PC-3 (cell line): ENCODE data around the gene ZNF385B. TPM values are rescaled to one million over a fixed set of nuclear protein-coding genes. Genes with fewer than 3 reads are reported as not detected.

ENCODE experiments used
- ATAC-seq: fragments of 200-7000 bp; cut with Tn5 transposase; 2 replicates; pipeline ENCODE4 v1.9.1; 2020; ENCODE audit warnings: mild to moderate bottlenecking, moderate library complexity
- BruUV-seq: library from RNA; stranded (reverse); fragments of 400-500 nt; replicated peaks from 2 replicates; lab custom pipeline; 2021; lab: Mats Ljungman, UMichigan
- CTCF ChIA-PET: fragments of 300-600 bp; sonication (Branson Sonifier 250); formaldehyde crosslinking; loops from one replicate; lab custom pipeline; 2022; ENCODE audit warnings: antibody characterized with exemption; lab: Charles Lee
- POLR2A ChIA-PET: fragments of 300-600 bp; sonication (Branson Sonifier 250); formaldehyde crosslinking; loops from one replicate; lab custom pipeline; 2022; ENCODE audit warnings: antibody characterized with exemption; ENCODE audit not compliant: unreplicated experiment; lab: Charles Lee
- DNase-seq: peaks from one replicate; pipeline ENCODE4 v3.0.0-alpha.2; 2015
- H2AFZ ChIP-seq: fragments of 300-600 bp; sonication (generic); 2 replicates; pipeline ENCODE4 v1.6.0; 2016; ENCODE audit warnings: antibody characterized with exemption, low read length
- H3F3A ChIP-seq: fragments of 300-600 bp; sonication (generic); one replicate; pipeline ENCODE4 v1.6.0; 2017; ENCODE audit warnings: antibody characterized with exemption, low read length, control low read depth, mild to moderate bottlenecking; ENCODE audit not compliant: unreplicated experiment
- H3K27ac ChIP-seq: fragments of 300-600 bp; sonication (generic); 2 replicates; pipeline ENCODE4 v1.5.1; 2016; ENCODE audit warnings: mild to moderate bottlenecking, low read length
- H3K27me3 ChIP-seq: fragments of 300-600 bp; sonication (generic); 2 replicates; pipeline ENCODE4 v1.6.1; 2016; ENCODE audit warnings: low read length, mixed read lengths
- H3K36me3 ChIP-seq: fragments of 300-600 bp; sonication (generic); 2 replicates; pipeline ENCODE4 v1.6.1; 2016; ENCODE audit warnings: low read depth, mixed run types, low read length, mixed read lengths
- H3K4me1 ChIP-seq: fragments of 300-600 bp; sonication (generic); 2 replicates; pipeline ENCODE4 v1.5.1; 2016; ENCODE audit warnings: low read length; ENCODE audit not compliant: insufficient read depth
- H3K4me2 ChIP-seq: fragments of 300-600 bp; sonication (generic); 2 replicates; pipeline ENCODE4 v1.6.0; 2016; ENCODE audit warnings: low read length
- H3K4me3 ChIP-seq: fragments of 300-600 bp; sonication (generic); 2 replicates; pipeline ENCODE4 v1.5.1; 2016; ENCODE audit warnings: mild to moderate bottlenecking, low read length, mixed read lengths
- H3K79me2 ChIP-seq: fragments of 300-600 bp; sonication (generic); 2 replicates; pipeline ENCODE4 v1.6.1; 2017; ENCODE audit warnings: low read length, mixed read lengths
- H3K9ac ChIP-seq: fragments of 300-600 bp; sonication (generic); 2 replicates; pipeline ENCODE4 v1.6.0; 2016; ENCODE audit warnings: mild to moderate bottlenecking, low read length
- H3K9me2 ChIP-seq: fragments of 300-600 bp; sonication (generic); replicated peaks from 2 replicates; pipeline ENCODE4 v1.6.1; 2016; ENCODE audit warnings: mixed run types, low read length, mixed read lengths
- H3K9me3 ChIP-seq: fragments of 300-600 bp; sonication (generic); 2 replicates; pipeline ENCODE4 v1.6.1; 2016; ENCODE audit warnings: low read length, mixed read lengths
- H4K20me1 ChIP-seq: fragments of 300-600 bp; sonication (generic); 2 replicates; pipeline ENCODE4 v1.6.1; 2016; ENCODE audit warnings: low read length, mixed read lengths
- CTCF ChIP-seq: fragments of 300-600 bp; sonication (generic); conservative IDR thresholded peaks from 2 replicates; pipeline ENCODE4 v1.5.1; 2017; ENCODE audit warnings: antibody characterized with exemption, low read depth, mild to moderate bottlenecking, low read length
- EZH2 ChIP-seq: fragments of 300-600 bp; sonication (generic); IDR thresholded peaks from one replicate; pipeline ENCODE4 v1.6.1; 2017; ENCODE audit warnings: antibody characterized with exemption, mild to moderate bottlenecking, low read length; ENCODE audit not compliant: unreplicated experiment
- EZH2phosphoT487 ChIP-seq: fragments of 300-600 bp; sonication (generic); IDR thresholded peaks from 2 replicates; pipeline ENCODE4 v1.6.1; 2018; ENCODE audit warnings: mild to moderate bottlenecking, antibody characterized with exemption, low read length, borderline replicate concordance
- intact Hi-C: fragments of 100-400 bp; cut with micrococcal nuclease; formaldehyde crosslinking; loops from 2 replicates; pipeline ENCODE4 v1.9.0; 2023
- total RNA-seq: library from RNA; depleted of rRNA; stranded (reverse); fragments of >200 nt; gene quantifications from 2 replicates; pipeline ENCODE4 v1.2.3, GENCODE V29; 2014

ZNF385B gene
- total RNA-seq, 1 experiment from 2014 or later: 2.4 TPM

DNA sequence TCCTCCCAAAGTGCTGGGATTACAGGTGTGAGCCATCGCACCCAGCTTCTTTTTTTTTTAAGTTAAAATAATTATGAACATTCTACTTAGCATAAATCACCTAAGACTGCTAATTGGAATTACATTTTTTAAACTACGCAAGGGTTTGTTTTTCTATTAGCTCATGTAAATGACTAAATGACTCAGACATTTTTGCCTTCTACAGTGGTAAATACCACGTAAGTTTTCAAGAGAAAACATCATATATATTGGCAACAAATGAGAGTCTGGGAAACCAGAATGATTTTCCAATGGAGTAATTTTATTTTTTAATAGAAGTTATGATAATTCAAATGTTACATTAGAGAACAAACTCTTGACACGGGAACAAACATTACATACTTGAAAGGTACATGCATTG lies 259.0 kb downstream of the ZNF385B start:
- H3K27me3 ChIP-seq: no peaks in the 10 kb centered on the region
- ChIA-PET CTCF (no interaction called here), POLR2A (no interaction called here)
- H3F3A ChIP-seq: no peaks in the 10 kb centered on the region
- no peaks in the 10 kb centered on the region for H3K9me3 ChIP-seq
- TF ChIP-seq CTCF: no peak
- H3K4me3 ChIP-seq: no peak overlapping the region
- H2AFZ ChIP-seq: no peak overlapping the region
- H4K20me1 ChIP-seq: no peaks in the 10 kb centered on the region
- H3K9ac ChIP-seq: no peak overlapping the region
- no peaks in the 10 kb centered on the region for H3K36me3 ChIP-seq
- H3K4me2 ChIP-seq: no peak overlapping the region
- no TSS peak for BruUV-seq
- H3K79me2 ChIP-seq: no peaks in the 10 kb centered on the region
- H3K4me1 ChIP-seq: no peaks in the 10 kb centered on the region
- no peak for ATAC-seq
- H3K27ac ChIP-seq: no peak overlapping the region
- no peaks in the 10 kb centered on the region for H3K9me2 ChIP-seq
- no peak for DNase-seq
- intact Hi-C loops: no loop called here

DNA sequence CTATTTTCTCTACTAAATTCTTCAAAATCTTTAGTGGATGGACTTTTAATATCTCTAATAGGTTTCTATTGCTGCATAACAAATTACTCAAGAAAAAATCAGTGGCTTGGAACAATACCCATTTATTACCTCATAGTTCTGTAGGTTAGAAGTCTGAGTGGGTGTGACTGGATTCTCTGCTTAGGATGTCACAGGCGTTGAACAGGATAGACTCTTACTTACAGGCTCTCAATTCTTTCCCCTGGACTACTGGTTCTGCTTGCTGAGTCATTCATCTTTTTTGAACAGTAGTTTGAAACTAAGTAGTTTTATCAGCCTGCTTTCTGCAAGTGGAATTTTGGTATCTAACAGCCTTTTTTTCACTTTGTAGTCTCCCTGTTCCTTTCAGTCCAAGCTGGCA lies 265.4 kb downstream of the ZNF385B start:
- H2AFZ ChIP-seq: peak overlapping the region; percentile 38; the same call in 1 of the 2 replicates
- no peak overlapping the region for H3K4me3 ChIP-seq
- H3K4me1 ChIP-seq: peaks cover 20% of the 10 kb centered on the region
- BruUV-seq: no TSS peak
- ChIA-PET CTCF (interaction anchor here (0.5 kb wide), 1 partner anchor 98 kb away, joined by 3 read pairs; no protein-coding TSS in a partner anchor), POLR2A (no interaction called here)
- H3K4me2 ChIP-seq: no peak overlapping the region
- ATAC-seq: peak; percentile 52
- H3K27me3 ChIP-seq: no peaks in the 10 kb centered on the region
- no peaks in the 10 kb centered on the region for H3K79me2 ChIP-seq
- intact Hi-C loops: no loop called here
- no peak overlapping the region for H3K9ac ChIP-seq
- H3K9me2 ChIP-seq: no peaks in the 10 kb centered on the region
- peak; percentile 60 for DNase-seq
- H3K27ac ChIP-seq: peak overlapping the region; percentile 33
- no peaks in the 10 kb centered on the region for H4K20me1 ChIP-seq
- no peaks in the 10 kb centered on the region for H3F3A ChIP-seq
- no peaks in the 10 kb centered on the region for H3K36me3 ChIP-seq
- TF ChIP-seq EZH2phosphoT487: no peak
- no peak for TF ChIP-seq CTCF
- TF ChIP-seq EZH2: no peak
- H3K9me3 ChIP-seq: no peaks in the 10 kb centered on the region

- Histone ChIP-seq H3K4me2 (no peak overlapping the region), H3K9me2 (no peaks in the 10 kb centered on the region), H3K27ac (no peak overlapping the region), H3K9ac (no peak overlapping the region), H2AFZ (no peak overlapping the region), H3K9me3 (no peaks in the 10 kb centered on the region), H3K4me1 (peaks cover 20% of the 10 kb centered on the region), H3K79me2 (no peaks in the 10 kb centered on the region), H3F3A (no peaks in the 10 kb centered on the region), H3K4me3 (no peak overlapping the region), H3K36me3 (no peaks in the 10 kb centered on the region), H3K27me3 (no peaks in the 10 kb centered on the region), H4K20me1 (no peaks in the 10 kb centered on the region)
- DNase-seq (peak; percentile 29), ATAC-seq (peak; percentile 37; the same call in 1 of the 2 replicates)
- ChIA-PET CTCF (interaction anchor here (0.5 kb wide), 1 partner anchor 99 kb away, joined by 3 read pairs; no protein-coding TSS in a partner anchor), POLR2A (no interaction called here)
- intact Hi-C loops: loop anchor here (1.0 kb wide), 1 partner anchor 156 kb away; no protein-coding TSS in a partner anchor
- BruUV-seq: no TSS peak
- no peak for TF ChIP-seq EZH2phosphoT487
- TF ChIP-seq EZH2: no peak
- TF ChIP-seq CTCF: peak; percentile 39; the same call in 1 of the 2 replicates
These were observed 266.1 kb downstream of the ZNF385B start for GRCh38 chr2:179595284-179595683.
